Body of pancreas (tissue), 4 donors: ENCODE measurements around the gene MAP7D2. TPM values are rescaled to one million over a fixed set of nuclear protein-coding genes. Genes with fewer than 3 reads are reported as not detected.

Experiments used
- ATAC-seq: fragments of 150-250 bp; one replicate; pipeline ENCODE4 v1.9.1; 2016
- DNase-seq, 4 donors: peaks; one replicate each; pipeline ENCODE4 v3.0.0-alpha.2; 2019
- H3K27ac ChIP-seq, 4 donors: fragments of 200-600 bp; sonication (generic); 1 replicate in 3 of 4; 2 replicates in 1 of 4; pipeline versions ENCODE4 v1.5.1 to v1.6.1; 2016 to 2019; ENCODE audit warnings: mild to moderate bottlenecking in 1 of 4, mixed read lengths in 1 of 4, moderate library complexity in 1 of 4
- H3K27me3 ChIP-seq, 2 donors: fragments of 200-600 bp; sonication (generic); one replicate each; pipeline ENCODE4 v1.6.0; 2016; ENCODE audit warnings: mild to moderate bottlenecking in 1 of 2
- H3K36me3 ChIP-seq, 2 donors: fragments of 200-600 bp; sonication (generic); replicated peaks in 1 of 2; 2 replicates each; pipeline ENCODE4 v1.5.1; 2016; ENCODE audit warnings: low read depth in 2 of 2; ENCODE audit not compliant: insufficient read depth in 1 of 2
- H3K4me1 ChIP-seq: fragments of 200-600 bp; sonication (generic); one replicate; pipeline ENCODE4 v1.6.0; 2016
- H3K4me3 ChIP-seq, 2 donors: fragments of 200-600 bp; sonication (generic); 1 replicate in 1 of 2; 2 replicates in 1 of 2; pipeline ENCODE4 v1.5.1; 2016 to 2019
- H3K9me3 ChIP-seq, 3 donors: fragments of 200-600 bp; sonication (generic); 1 replicate in 2 of 3; 2 replicates in 1 of 3; pipeline ENCODE4 v1.5.1; 2016
- POLR2A ChIP-seq, 3 donors: fragments of 450-650 bp; IDR thresholded peaks; one replicate each; pipeline ENCODE4 v1.6.1; 2016; ENCODE audit warnings: antibody characterized with exemption in 3 of 3, mild to moderate bottlenecking in 2 of 3
- WGBS, 2 donors: methylation state at CpG; one replicate each; pipeline ENCODE4 v1.1.5; 2017; 5-methylcytosine and 5-hydroxymethylcytosine counted together
- intact Hi-C: fragments of 100-400 bp; cut with DNase I; formaldehyde crosslinking; loops from one replicate; pipeline ENCODE4 v1.15.1; 2023
- total RNA-seq, 2 donors: library from RNA; depleted of rRNA; stranded (reverse); fragments of >200 nt; gene quantifications; one replicate each; pipeline ENCODE4 v1.1.0, GENCODE V29; 2016
- TF ChIP-seq, protein P1 (sequence below), 7 experiments: fragments of 450-650 bp in 4 of 7; fragments of 200-600 bp in 3 of 7; sonication (generic) in 3 of 7; IDR thresholded peaks; one replicate each; pipeline ENCODE4 v1.5.1; 2016 to 2019; ENCODE audit warnings: antibody characterized with exemption in 7 of 7

MAP7D2 gene
- total RNA-seq, 2 donors from 2014 or later: under 0.01 to 0.99 TPM

DNA sequence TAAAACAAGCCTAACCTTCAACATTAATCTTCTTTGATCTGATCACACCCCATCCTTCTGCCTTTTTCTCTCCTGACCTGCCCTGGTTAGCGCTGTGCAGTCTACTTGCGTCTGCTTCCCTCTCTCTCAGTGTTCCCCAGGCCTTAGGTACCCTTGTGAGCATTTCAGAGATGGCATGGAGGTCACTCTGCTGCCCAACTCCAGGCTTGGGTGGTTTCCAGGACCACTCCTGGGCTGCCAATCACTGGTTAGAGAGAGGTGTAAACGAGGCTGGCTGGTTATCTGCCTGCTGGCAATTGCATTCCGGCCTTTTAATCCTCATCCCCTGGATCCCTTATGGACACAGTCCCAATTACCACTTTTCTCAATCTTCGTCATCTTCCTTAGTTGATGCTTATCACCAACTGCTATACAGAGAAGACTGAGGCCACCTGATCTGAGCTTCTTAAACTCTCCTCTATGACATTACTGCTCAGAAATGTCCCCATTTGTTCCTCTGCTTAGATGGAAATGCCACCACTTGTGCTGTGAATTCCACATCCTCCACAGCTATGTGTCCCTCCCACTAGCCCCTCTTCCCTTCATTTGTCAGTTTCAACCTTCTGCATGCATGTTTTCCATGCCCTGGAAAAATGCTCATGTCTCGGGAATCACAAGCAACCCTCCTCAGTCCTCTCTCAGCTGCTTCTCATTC, 96.9 kb downstream of the MAP7D2 start:
- H3K27ac ChIP-seq: no peak overlapping the region
- 84 to 85% methylated on average over 5 to 6 of the region's 6 CpGs for WGBS, 2 donors

DNA sequence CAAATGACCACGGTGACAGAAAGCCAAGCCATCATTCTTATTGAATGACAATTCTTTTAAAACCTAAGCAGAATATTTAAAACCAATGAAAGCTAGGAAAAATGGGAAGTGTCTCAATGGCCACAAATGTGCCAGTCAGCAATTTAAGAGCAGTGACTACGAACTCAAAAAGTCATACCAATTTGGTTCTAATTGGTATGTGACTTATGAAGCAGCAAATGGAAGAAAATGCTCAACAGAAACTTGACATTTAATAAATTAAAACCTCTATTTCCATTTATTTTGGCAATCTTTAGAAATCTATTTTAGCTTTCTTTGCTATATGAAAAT, 100.1 kb downstream of the MAP7D2 start:
- Histone ChIP-seq H3K9me3 (no peaks in the 10 kb centered on the region), H3K4me3 (no peak overlapping the region), H3K4me1 (no peaks in the 10 kb centered on the region), H3K36me3 (no peaks in the 10 kb centered on the region), H3K27ac (no peak overlapping the region), H3K27me3 (no peaks in the 10 kb centered on the region)
- ATAC-seq (no peak), DNase-seq (no peak)
- TF ChIP-seq, protein P1, sequence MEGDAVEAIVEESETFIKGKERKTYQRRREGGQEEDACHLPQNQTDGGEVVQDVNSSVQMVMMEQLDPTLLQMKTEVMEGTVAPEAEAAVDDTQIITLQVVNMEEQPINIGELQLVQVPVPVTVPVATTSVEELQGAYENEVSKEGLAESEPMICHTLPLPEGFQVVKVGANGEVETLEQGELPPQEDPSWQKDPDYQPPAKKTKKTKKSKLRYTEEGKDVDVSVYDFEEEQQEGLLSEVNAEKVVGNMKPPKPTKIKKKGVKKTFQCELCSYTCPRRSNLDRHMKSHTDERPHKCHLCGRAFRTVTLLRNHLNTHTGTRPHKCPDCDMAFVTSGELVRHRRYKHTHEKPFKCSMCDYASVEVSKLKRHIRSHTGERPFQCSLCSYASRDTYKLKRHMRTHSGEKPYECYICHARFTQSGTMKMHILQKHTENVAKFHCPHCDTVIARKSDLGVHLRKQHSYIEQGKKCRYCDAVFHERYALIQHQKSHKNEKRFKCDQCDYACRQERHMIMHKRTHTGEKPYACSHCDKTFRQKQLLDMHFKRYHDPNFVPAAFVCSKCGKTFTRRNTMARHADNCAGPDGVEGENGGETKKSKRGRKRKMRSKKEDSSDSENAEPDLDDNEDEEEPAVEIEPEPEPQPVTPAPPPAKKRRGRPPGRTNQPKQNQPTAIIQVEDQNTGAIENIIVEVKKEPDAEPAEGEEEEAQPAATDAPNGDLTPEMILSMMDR (IDR thresholded peaks at IDR 0.05): no peak
- intact Hi-C loops: no loop called here
- 78 to 86% methylated on average over 2 of the region's 2 CpGs for WGBS, 2 donors

More for the DNA sequence above, 96.9 kb downstream of the MAP7D2 start:
- intact Hi-C loops: no loop called here
- H3K4me3 ChIP-seq: no peak overlapping the region
- no peak for ATAC-seq
- no peaks in the 10 kb centered on the region for H3K4me1 ChIP-seq
- H3K36me3 ChIP-seq: no peaks in the 10 kb centered on the region
- TF ChIP-seq, protein P1 (IDR thresholded peaks at IDR 0.05): no peak
- no peak for TF ChIP-seq POLR2A (IDR thresholded peaks at IDR 0.05)
- no peaks in the 10 kb centered on the region for H3K27me3 ChIP-seq
- no peaks in the 10 kb centered on the region for H3K9me3 ChIP-seq
- DNase-seq: no peak

DNA sequence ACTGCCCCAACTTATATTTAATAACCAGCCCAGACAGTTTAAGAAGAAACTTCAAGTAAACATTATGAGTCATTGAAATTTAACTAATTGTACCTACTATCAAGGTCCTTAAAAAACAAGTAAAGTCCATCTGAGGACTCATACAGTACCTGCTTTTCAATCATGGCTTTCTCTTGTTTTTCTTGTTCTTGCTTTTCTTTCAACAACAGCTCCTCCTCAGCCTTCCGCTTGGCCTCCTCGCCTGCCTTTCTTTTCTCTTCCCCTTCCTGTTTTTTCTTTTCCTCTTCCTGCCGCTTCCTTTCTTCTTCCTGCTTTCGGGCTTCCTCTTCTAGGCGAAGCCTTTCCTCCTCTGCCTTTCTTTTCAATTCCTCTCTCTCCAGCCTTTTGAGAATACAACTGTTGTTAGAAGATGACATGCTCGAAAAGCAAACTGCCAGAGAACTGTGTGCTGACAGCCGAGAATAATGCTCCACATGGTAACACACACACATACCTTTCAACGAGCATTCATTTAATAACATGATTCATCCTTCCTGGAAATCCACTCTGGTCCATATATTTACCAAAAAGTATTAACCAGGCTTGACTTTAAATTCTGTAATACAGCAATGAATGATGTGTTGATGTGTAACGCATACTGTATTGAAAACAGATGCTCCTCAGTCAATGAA, 100.6 kb downstream of the MAP7D2 start:
- Histone ChIP-seq H3K4me1 (no peaks in the 10 kb centered on the region), H3K36me3 (no peaks in the 10 kb centered on the region), H3K27me3 (no peaks in the 10 kb centered on the region), H3K4me3 (no peak overlapping the region), H3K27ac (no peak overlapping the region), H3K9me3 (no peaks in the 10 kb centered on the region)
- intact Hi-C loops: no loop called here
- ATAC-seq: no peak
- no peak for DNase-seq
- WGBS, 2 donors: 80 to 82% methylated on average over 9 of the region's 9 CpGs
- TF ChIP-seq, protein P1 (IDR thresholded peaks at IDR 0.05): no peak
- no peak for TF ChIP-seq POLR2A (IDR thresholded peaks at IDR 0.05)

DNA sequence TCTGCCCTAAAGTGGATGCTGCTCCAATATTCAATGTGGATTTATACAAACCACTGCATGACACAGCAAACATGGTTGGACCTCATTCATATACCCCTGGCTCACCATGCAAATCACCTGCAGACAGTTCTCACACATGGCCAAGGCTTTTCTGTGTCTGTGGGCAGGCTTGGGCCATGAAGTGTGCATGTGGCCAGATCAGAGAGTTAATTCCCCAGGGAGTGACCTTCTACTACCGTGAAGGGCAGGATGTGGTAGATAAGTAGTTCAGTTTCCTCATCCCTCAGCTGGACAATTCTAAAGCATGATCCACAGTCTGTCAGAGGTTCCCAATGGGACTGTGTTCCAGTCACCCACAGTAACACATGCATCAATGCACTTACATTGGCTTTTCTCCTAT, 101.3 kb downstream of the MAP7D2 start:
- 60 to 67% methylated on average over 1 of the region's 1 CpG for WGBS, 2 donors
- Histone ChIP-seq H3K36me3 (no peaks in the 10 kb centered on the region), H3K27me3 (no peaks in the 10 kb centered on the region), H3K4me3 (no peak overlapping the region), H3K4me1 (no peaks in the 10 kb centered on the region), H3K9me3 (no peaks in the 10 kb centered on the region), H3K27ac (no peak overlapping the region)
- TF ChIP-seq, protein P1 (IDR thresholded peaks at IDR 0.05): no peak
- TF ChIP-seq POLR2A (IDR thresholded peaks at IDR 0.05): no peak
- ATAC-seq: no peak
- intact Hi-C loops: no loop called here
- no peak for DNase-seq

DNA sequence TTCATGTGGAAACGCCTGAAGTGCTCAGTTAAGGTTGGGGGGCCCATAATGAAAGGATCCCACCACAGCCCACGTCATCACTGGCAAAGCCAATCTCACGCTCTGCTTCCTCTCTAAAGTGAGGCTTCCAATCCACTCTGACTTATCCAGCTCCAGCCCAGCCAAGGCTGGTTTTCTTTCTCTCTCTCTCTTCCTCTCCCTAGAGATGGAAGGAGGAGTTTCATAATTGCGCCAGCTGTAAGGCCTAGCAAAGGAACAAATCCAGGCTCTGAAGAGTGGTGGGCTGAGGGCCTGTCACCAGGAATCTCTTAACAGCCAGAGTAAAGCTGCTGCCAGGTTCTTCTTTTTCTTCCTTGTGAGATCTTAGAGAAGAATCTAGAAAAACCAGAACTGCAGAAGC, 105.1 kb downstream of the MAP7D2 start:
- no peak overlapping the region for H3K27ac ChIP-seq
- no peaks in the 10 kb centered on the region for H3K4me1 ChIP-seq
- no peak overlapping the region for H3K4me3 ChIP-seq
- H3K36me3 ChIP-seq: no peaks in the 10 kb centered on the region
- DNase-seq: no peak
- TF ChIP-seq POLR2A (IDR thresholded peaks at IDR 0.05): no peak
- TF ChIP-seq, protein P1 (IDR thresholded peaks at IDR 0.05): no peak
- whole genome bisulfite sequencing, 2 donors: 67 to 82% methylated on average over 3 to 4 of the region's 4 CpGs
- no peak for ATAC-seq
- H3K9me3 ChIP-seq: no peaks in the 10 kb centered on the region
- H3K27me3 ChIP-seq: no peaks in the 10 kb centered on the region
- intact Hi-C loops: no loop called here
